Measurements from ENCODE around the gene ATP2A3.

ATP2A3 gene

DNA sequence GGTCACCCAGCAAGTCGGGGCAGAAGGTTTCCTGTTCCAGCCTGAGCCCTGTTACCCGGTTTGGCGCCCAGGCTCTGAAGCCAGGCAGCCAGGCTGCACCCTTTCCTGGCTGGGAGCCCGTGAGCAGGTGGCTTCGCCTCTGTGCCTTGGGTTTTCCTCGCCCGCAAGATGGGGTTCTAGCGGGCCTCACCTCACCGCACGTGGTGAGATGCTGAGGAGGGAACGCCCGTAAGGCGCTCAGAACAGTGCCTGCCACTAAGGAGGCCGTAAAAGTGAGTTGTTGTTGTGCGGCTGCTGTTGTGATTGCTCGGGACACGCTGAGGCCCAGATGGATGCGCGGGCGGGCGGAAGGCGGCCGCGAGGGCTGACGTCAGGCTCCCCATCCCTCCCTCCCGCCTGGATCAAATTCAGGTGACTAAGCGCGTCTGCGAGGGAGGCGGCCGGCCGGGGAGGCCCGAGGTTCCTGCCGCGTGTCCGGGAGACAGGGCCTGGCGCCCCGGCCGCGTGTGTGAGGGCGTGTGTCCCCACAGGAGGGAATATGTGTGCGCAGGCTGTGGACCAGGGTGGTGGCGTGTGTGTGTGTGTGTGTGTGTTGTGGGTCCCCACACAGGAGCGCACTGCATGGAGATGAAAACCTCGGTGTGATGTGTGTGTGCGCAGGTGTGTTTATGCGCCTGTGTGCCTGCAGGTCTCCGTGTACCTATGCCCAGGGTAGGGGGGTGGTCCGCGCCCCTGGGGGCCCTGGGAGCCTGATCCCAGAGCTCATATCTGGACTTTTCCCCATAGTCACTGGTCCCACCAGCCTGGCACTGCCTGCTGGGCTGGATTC lies 75.7 kb downstream of the ATP2A3 start:
- TF ChIP-seq EZH2phosphoT487 (IDR thresholded peaks at IDR 0.05; ENCODE audit: borderline replicate concordance), result no peak
- TF ChIP-seq, protein P1, sequence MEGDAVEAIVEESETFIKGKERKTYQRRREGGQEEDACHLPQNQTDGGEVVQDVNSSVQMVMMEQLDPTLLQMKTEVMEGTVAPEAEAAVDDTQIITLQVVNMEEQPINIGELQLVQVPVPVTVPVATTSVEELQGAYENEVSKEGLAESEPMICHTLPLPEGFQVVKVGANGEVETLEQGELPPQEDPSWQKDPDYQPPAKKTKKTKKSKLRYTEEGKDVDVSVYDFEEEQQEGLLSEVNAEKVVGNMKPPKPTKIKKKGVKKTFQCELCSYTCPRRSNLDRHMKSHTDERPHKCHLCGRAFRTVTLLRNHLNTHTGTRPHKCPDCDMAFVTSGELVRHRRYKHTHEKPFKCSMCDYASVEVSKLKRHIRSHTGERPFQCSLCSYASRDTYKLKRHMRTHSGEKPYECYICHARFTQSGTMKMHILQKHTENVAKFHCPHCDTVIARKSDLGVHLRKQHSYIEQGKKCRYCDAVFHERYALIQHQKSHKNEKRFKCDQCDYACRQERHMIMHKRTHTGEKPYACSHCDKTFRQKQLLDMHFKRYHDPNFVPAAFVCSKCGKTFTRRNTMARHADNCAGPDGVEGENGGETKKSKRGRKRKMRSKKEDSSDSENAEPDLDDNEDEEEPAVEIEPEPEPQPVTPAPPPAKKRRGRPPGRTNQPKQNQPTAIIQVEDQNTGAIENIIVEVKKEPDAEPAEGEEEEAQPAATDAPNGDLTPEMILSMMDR (conservative IDR thresholded peaks at IDR 0.05; ENCODE audit: low read length), result no peak
- H3K27me3 ChIP-seq (ENCODE audit: insufficient read depth, low read length, poor library complexity, severe bottlenecking), result no peaks in the 10 kb centered on the region
- H3K4me2 ChIP-seq (ENCODE audit: low read depth, low read length, poor library complexity, severe bottlenecking), result no peak overlapping the region
- H3K9me2 ChIP-seq (replicated peaks; ENCODE audit: low read depth, low read length), result no peaks in the 10 kb centered on the region
- H4K20me1 ChIP-seq (ENCODE audit: insufficient read depth, low read length, poor library complexity, severe bottlenecking), result no peaks in the 10 kb centered on the region
- no peak overlapping the region for H2AFZ ChIP-seq (ENCODE audit: low read length)
- peaks cover 18% of the 10 kb centered on the region for H3K4me1 ChIP-seq (ENCODE audit: insufficient read depth, low read length, poor library complexity, severe bottlenecking)
- no peaks in the 10 kb centered on the region for H3F3A ChIP-seq (ENCODE audit: low read depth)
- H3K9me3 ChIP-seq (ENCODE audit: insufficient read depth, low read depth, low read length), result no peaks in the 10 kb centered on the region
- H3K9ac ChIP-seq (ENCODE audit: low read depth, low read length, poor library complexity, severe bottlenecking), result no peak overlapping the region
- no peak overlapping the region for H3K4me3 ChIP-seq (ENCODE audit: low read length, poor library complexity, severe bottlenecking)
- no peaks in the 10 kb centered on the region for H3K79me2 ChIP-seq (ENCODE audit: insufficient read depth, low read length)
- no peaks in the 10 kb centered on the region for H3K36me3 ChIP-seq (ENCODE audit: insufficient read depth, low read length)

GRCh38 chr17:3887804-3888203 lies 76.4 kb downstream of the ATP2A3 start:
- Histone ChIP-seq H3K79me2 (ENCODE audit: insufficient read depth, low read length) (no peaks in the 10 kb centered on the region), H4K20me1 (ENCODE audit: insufficient read depth, low read length, poor library complexity, severe bottlenecking) (no peaks in the 10 kb centered on the region), H3K27me3 (ENCODE audit: insufficient read depth, low read length, poor library complexity, severe bottlenecking) (no peaks in the 10 kb centered on the region), H3K4me2 (ENCODE audit: low read depth, low read length, poor library complexity, severe bottlenecking) (no peak overlapping the region), H3F3A (ENCODE audit: low read depth) (no peaks in the 10 kb centered on the region), H3K4me1 (ENCODE audit: insufficient read depth, low read length, poor library complexity, severe bottlenecking) (peaks cover 13% of the 10 kb centered on the region), H3K9me2 (replicated peaks; ENCODE audit: low read depth, low read length) (no peaks in the 10 kb centered on the region), H3K9me3 (ENCODE audit: insufficient read depth, low read depth, low read length) (no peaks in the 10 kb centered on the region), H2AFZ (ENCODE audit: low read length) (no peak overlapping the region), H3K4me3 (ENCODE audit: low read length, poor library complexity, severe bottlenecking) (no peak overlapping the region), H3K9ac (ENCODE audit: low read depth, low read length, poor library complexity, severe bottlenecking) (no peak overlapping the region), H3K36me3 (ENCODE audit: insufficient read depth, low read length) (no peaks in the 10 kb centered on the region)
- no peak for TF ChIP-seq EZH2phosphoT487 (IDR thresholded peaks at IDR 0.05; ENCODE audit: borderline replicate concordance)
- TF ChIP-seq, protein P1 (conservative IDR thresholded peaks at IDR 0.05; ENCODE audit: low read length), result no peak

DNA sequence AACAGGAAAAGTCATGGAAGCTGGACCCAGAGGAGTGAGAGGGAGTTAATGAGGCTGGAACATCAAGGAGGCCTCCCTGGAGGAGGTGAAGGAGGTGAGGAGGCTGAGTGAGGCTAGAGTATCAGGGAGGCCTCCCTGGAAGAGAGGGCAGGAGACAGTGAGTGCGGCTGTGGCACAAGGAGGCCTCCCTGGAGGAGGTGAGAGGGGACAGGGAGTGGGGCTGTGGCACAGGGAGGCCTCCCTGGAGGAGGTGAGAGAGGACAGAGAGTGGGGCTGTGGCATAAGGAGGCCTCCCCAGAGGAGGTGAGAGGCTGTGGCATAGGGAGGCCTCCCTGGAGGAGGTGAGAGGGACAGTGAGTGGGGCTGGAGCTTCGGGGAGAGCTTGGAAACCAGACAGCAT lies 76.8 kb downstream of the ATP2A3 start:
- TF ChIP-seq EZH2phosphoT487 (IDR thresholded peaks at IDR 0.05; ENCODE audit: borderline replicate concordance), result no peak
- TF ChIP-seq, protein P1 (conservative IDR thresholded peaks at IDR 0.05; ENCODE audit: low read length), result no peak
- H3K9me2 ChIP-seq (replicated peaks; ENCODE audit: low read depth, low read length), result no peaks in the 10 kb centered on the region
- no peaks in the 10 kb centered on the region for H3K36me3 ChIP-seq (ENCODE audit: insufficient read depth, low read length)
- H3K9ac ChIP-seq (ENCODE audit: low read depth, low read length, poor library complexity, severe bottlenecking), result peak overlapping the region; percentile 49
- no peaks in the 10 kb centered on the region for H4K20me1 ChIP-seq (ENCODE audit: insufficient read depth, low read length, poor library complexity, severe bottlenecking)
- no peaks in the 10 kb centered on the region for H3K79me2 ChIP-seq (ENCODE audit: insufficient read depth, low read length)
- H3K4me1 ChIP-seq (ENCODE audit: insufficient read depth, low read length, poor library complexity, severe bottlenecking), result peaks cover 14% of the 10 kb centered on the region
- H2AFZ ChIP-seq (ENCODE audit: low read length), result no peak overlapping the region
- no peak overlapping the region for H3K4me3 ChIP-seq (ENCODE audit: low read length, poor library complexity, severe bottlenecking)
- no peaks in the 10 kb centered on the region for H3K27me3 ChIP-seq (ENCODE audit: insufficient read depth, low read length, poor library complexity, severe bottlenecking)
- H3K9me3 ChIP-seq (ENCODE audit: insufficient read depth, low read depth, low read length), result no peaks in the 10 kb centered on the region
- peak overlapping the region; percentile 67 for H3K4me2 ChIP-seq (ENCODE audit: low read depth, low read length, poor library complexity, severe bottlenecking)
- no peaks in the 10 kb centered on the region for H3F3A ChIP-seq (ENCODE audit: low read depth)
